Measurements from ENCODE around the gene MGAT2. TPM values are rescaled to one million over a fixed set of nuclear protein-coding genes. Genes with fewer than 3 reads are reported as not detected.

The MGAT2 gene
- total and polyA plus RNA-seq, 4 donors = 10.5 to 44.0 (median 28.7) TPM

GRCh38 chr14:49574038-49574437, 46.6 kb upstream of the MGAT2 start:
- TF ChIP-seq YY1 (IDR thresholded peaks at IDR 0.05) (no peak), JUND (IDR thresholded peaks at IDR 0.05) (no peak), EGR1 (IDR thresholded peaks at IDR 0.05; ENCODE audit: low read depth in 2 of 2) (no peak)
- DNase-seq (ENCODE audit: low spot score) = no peak
- Histone ChIP-seq H3K36me3 (ENCODE audit: control insufficient read depth in 4 of 4, insufficient read depth in 3 of 4, low read depth in 1 of 4, low read length in 3 of 4) (peaks cover 0 to 10% (median 9%) of the 10 kb centered on the region in 4 donors), H3K27me3 (ENCODE audit: control insufficient read depth in 4 of 4, insufficient read depth in 4 of 4, low read length in 3 of 4) (no peaks in the 10 kb centered on the region), H3K4me1 (ENCODE audit: control insufficient read depth in 4 of 4, insufficient read depth in 4 of 4, low read length in 3 of 4) (peaks cover 0 to 4% (median 0%) of the 10 kb centered on the region in 4 donors), H3K27ac (ENCODE audit: low read depth in 1 of 2, low read length in 2 of 2) (no peak overlapping the region), H3K9ac (ENCODE audit: low read depth in 1 of 2, low read length in 2 of 2) (no peak overlapping the region), H3K4me3 (ENCODE audit: low read depth in 1 of 3, low read length in 3 of 3) (no peak overlapping the region), H3K9me3 (ENCODE audit: control insufficient read depth in 4 of 4, low read length in 3 of 4) (no peaks in the 10 kb centered on the region)
- WGBS = 71% methylated on average over 5 of the region's 5 CpGs

- TF ChIP-seq MAX (IDR thresholded peaks at IDR 0.05) (no peak), RXRA (IDR thresholded peaks at IDR 0.05) (no peak), HNF4G (IDR thresholded peaks at IDR 0.05) (no peak), TAF1 (conservative IDR thresholded peaks at IDR 0.05) (no peak), RAD21 (IDR thresholded peaks at IDR 0.05) (no peak), NR2F2 (IDR thresholded peaks at IDR 0.05) (no peak), ZBTB33 (IDR thresholded peaks at IDR 0.05) (no peak), REST (IDR thresholded peaks at IDR 0.05) (no peak), FOXA2 (IDR thresholded peaks at IDR 0.05) (no peak), CTCF (IDR thresholded peaks at IDR 0.05; ENCODE audit: low read depth, low read length, missing input control) (no peak), GABPA (IDR thresholded peaks at IDR 0.05 in 1 of 2, conservative IDR thresholded peaks at IDR 0.05 in 1 of 2) (no peak), JUND (IDR thresholded peaks at IDR 0.05) (no peak), SP1 (IDR thresholded peaks at IDR 0.05) (no peak), YY1 (IDR thresholded peaks at IDR 0.05) (no peak)
- 98% methylated on average over 1 of the region's 1 CpG for WGBS
- no peak overlapping the region for H3K4me3 ChIP-seq (ENCODE audit: low read depth in 1 of 3, low read length in 3 of 3)
These were observed 42.5 kb upstream of the MGAT2 start for GRCh38 chr14:49578141-49578540.

More at GRCh38 chr14:49578141-49578540, 42.5 kb upstream of the MGAT2 start:
- no peak overlapping the region for H3K27ac ChIP-seq (ENCODE audit: low read depth in 1 of 2, low read length in 2 of 2)
- DNase-seq (ENCODE audit: low spot score) = no peak
- H3K9ac ChIP-seq (ENCODE audit: low read depth in 1 of 2, low read length in 2 of 2) = no peak overlapping the region
- H3K27me3 ChIP-seq (ENCODE audit: control insufficient read depth in 4 of 4, insufficient read depth in 4 of 4, low read length in 3 of 4) = no peaks in the 10 kb centered on the region
- peaks cover 0 to 9% (median under 1%) of the 10 kb centered on the region in 4 donors for H3K4me1 ChIP-seq (ENCODE audit: control insufficient read depth in 4 of 4, insufficient read depth in 4 of 4, low read length in 3 of 4)
- H3K36me3 ChIP-seq (ENCODE audit: control insufficient read depth in 4 of 4, insufficient read depth in 3 of 4, low read depth in 1 of 4, low read length in 3 of 4) = peaks cover under 1 to 22% (median 17%) of the 10 kb centered on the region in 4 donors
- no peaks in the 10 kb centered on the region for H3K9me3 ChIP-seq (ENCODE audit: control insufficient read depth in 4 of 4, low read length in 3 of 4)

Measured in liver (tissue), 9 donors.